HG03097 (cell line): ENCODE data around the gene NCK1.
"Not testable (repeated sequence)": the region's sequence is repeated elsewhere in the genome, so short reads cannot be mapped to it uniquely, and the experiment has no call there.

Source experiments
- ATAC-seq: cut with Tn5 transposase; IDR thresholded peaks from one replicate; pipeline ENCODE4 v1.9.1; 2021; ENCODE audit not compliant: unreplicated experiment, low FRiP score

Gene NCK1

GRCh38 chr3:136939489-136939888 lies 77.5 kb downstream of the NCK1 start:
- ATAC-seq, result no peak

GRCh38 chr3:136942803-136943202 lies 80.8 kb downstream of the NCK1 start:
- ATAC-seq, result no peak

GRCh38 chr3:136943436-136943835 lies 81.4 kb downstream of the NCK1 start:
- no peak for ATAC-seq

GRCh38 chr3:136946978-136947377 lies 85.0 kb downstream of the NCK1 start:
- no peak for ATAC-seq

GRCh38 chr3:136947477-136947876 lies 85.5 kb downstream of the NCK1 start:
- ATAC-seq, result no peak

GRCh38 chr3:136949146-136949545 lies 87.1 kb downstream of the NCK1 start:
- no peak for ATAC-seq

- no peak for ATAC-seq
These were observed 87.7 kb downstream of the NCK1 start for GRCh38 chr3:136949708-136950107.

GRCh38 chr3:136950623-136951022 lies 88.6 kb downstream of the NCK1 start:
- ATAC-seq, result no peak

- ATAC-seq, result no peak
These were observed 90.3 kb downstream of the NCK1 start for GRCh38 chr3:136952292-136952691.

GRCh38 chr3:136954251-136954650 lies 92.2 kb downstream of the NCK1 start:
- ATAC-seq, result no peak

- ATAC-seq, result no peak
These were observed 93.2 kb downstream of the NCK1 start for GRCh38 chr3:136954980-136955780.

GRCh38 chr3:136955813-136956212 lies 93.8 kb downstream of the NCK1 start:
- ATAC-seq, result no peak

GRCh38 chr3:136956971-136957370 lies 95.0 kb downstream of the NCK1 start:
- ATAC-seq, result no peak

- no peak for ATAC-seq
These were observed 95.8 kb downstream of the NCK1 start, which contains the start of gene IL20RB for GRCh38 chr3:136957751-136958288. Gene IL20RB, plus strand, starts transcription at chr3:136957983. Its CDS starts 131 bp downstream, at chr3:136958114.

- no peak for ATAC-seq
These were observed 96.9 kb downstream of the NCK1 start for GRCh38 chr3:136958939-136959338.

GRCh38 chr3:136959599-136959998 lies 97.6 kb downstream of the NCK1 start:
- no peak for ATAC-seq

- ATAC-seq, result no peak
These were observed 99.1 kb downstream of the NCK1 start for GRCh38 chr3:136960838-136961836.

GRCh38 chr3:136962927-136963326 lies 100.9 kb downstream of the NCK1 start:
- ATAC-seq, result no peak

GRCh38 chr3:136969539-136969938 lies 107.5 kb downstream of the NCK1 start:
- ATAC-seq, result not testable (repeated sequence)

- no peak for ATAC-seq
These were observed 111.3 kb downstream of the NCK1 start for GRCh38 chr3:136973352-136973751.

GRCh38 chr3:136974670-136975069 lies 112.7 kb downstream of the NCK1 start:
- no peak for ATAC-seq
